Measurements from ENCODE around the gene GARIN5A. TPM values are rescaled to one million over a fixed set of nuclear protein-coding genes. Genes with fewer than 3 reads are reported as not detected.
A peak's percentile ranks its signal among the peaks of the same experiment; 100 is the strongest.

The GARIN5A gene
- polyA plus RNA-seq, 3 donors: 0.41 TPM; not detected in 2

DNA sequence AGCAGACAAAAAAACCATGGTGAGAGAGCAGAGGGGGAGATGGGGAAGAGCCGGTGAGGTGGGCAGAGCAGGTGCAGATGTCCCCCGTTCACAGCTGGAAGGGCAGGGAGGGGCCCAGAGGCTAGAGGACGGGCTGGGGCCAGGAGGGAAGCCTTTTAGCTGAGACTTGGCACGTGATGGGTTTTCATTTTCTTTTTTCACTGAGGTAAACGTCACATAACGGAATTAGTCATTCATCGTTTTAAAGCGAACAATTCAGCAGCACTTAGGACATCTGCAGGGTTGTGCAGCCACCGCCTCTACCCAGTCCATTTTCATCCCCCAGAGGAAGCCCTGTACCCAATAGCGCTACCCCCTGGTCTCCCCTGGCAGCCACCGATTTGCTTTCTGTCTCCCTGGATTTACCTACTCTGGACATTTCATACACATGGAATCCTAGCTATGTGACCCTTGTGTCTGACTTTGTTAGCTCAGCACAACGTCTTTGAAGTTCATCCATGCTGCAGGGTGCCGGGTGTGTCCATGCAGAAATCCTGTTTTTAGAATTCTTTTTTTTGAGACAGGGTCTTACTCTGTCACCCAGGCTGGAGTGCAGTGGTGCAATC, 16.4 kb downstream of the GARIN5A start:
- intact Hi-C loops (cut with micrococcal nuclease): loop anchor here in 1 of 2 donors (2.0 kb wide), 1 partner anchor 45 kb away; no protein-coding TSS in a partner anchor
- peak overlapping the region in 2 of 7 donors; percentile 33 to 45 for H3K27ac Mint-ChIP-seq
- peaks cover 0 to 4% (median 0%) of the 10 kb centered on the region in 7 donors for H3K9me3 Mint-ChIP-seq

DNA sequence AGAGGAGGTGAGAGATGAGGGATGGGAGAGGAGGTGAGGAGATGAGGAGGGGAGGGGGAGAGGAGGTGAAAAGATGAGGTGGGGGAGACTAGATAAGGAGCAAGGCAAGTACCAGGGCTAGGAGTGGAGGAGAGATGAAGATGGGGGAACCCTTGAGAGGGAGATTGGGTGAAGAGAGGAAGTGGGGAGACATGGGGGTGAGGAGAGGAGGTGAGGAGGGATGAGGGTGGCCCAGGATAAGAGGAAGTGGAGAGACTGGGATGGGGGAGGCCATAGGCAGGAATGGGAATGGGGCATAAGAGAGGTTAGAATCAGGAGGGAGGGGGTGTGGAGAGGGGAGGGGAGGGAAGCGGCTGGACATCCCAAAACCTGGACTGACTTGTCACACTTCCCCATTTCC, 17.0 kb downstream of the GARIN5A start:
- DNase-seq: no peak
- Histone ChIP-seq H4K20me1 (ENCODE audit: insufficient read depth, low read length) (no peaks in the 10 kb centered on the region), H3K36me3 (replicated peaks in 1 of 2; ENCODE audit: control insufficient read depth in 1 of 2, insufficient read depth in 2 of 2, low read length in 2 of 2) (no peaks in the 10 kb centered on the region), H3K4me1 (ENCODE audit: control insufficient read depth in 1 of 2, insufficient read depth in 2 of 2, low read length in 2 of 2) (no peaks in the 10 kb centered on the region), H3K9ac (ENCODE audit: insufficient read depth, low read length, poor library complexity, severe bottlenecking) (no peak overlapping the region), H3K79me2 (ENCODE audit: insufficient read depth, low read length) (no peaks in the 10 kb centered on the region), H3K27ac (ENCODE audit: low read depth in 1 of 2, low read length in 2 of 2) (no peak overlapping the region), H3K4me3 (replicated peaks in 1 of 3; ENCODE audit: low read depth in 2 of 3, low read length in 3 of 3) (no peak overlapping the region), H3K9me3 (replicated peaks in 1 of 2; ENCODE audit: control insufficient read depth in 1 of 2, insufficient read depth in 1 of 2, low read length in 2 of 2) (no peaks in the 10 kb centered on the region), H3K4me2 (replicated peaks; ENCODE audit: extremely low read depth, low read length, poor library complexity, severe bottlenecking) (no peak overlapping the region), H2AFZ (ENCODE audit: insufficient read depth, low read depth, low read length, poor library complexity, severe bottlenecking) (no peak overlapping the region), H3K27me3 (ENCODE audit: control insufficient read depth in 2 of 2, insufficient read depth in 2 of 2, low read length in 2 of 2) (peaks cover 0 to 7% of the 10 kb centered on the region in 2 donors)
- no CpG with 5 or more reads among the region's 1 CpG for WGBS (ENCODE audit: insufficient coverage)
- peaks cover 19 to 48% (median 21%) of the 10 kb centered on the region in 3 donors for H3K27me3 Mint-ChIP-seq (ENCODE audit: low read depth in 3 of 3)
- H3K27ac Mint-ChIP-seq: peak overlapping the region in 1 of 7 donors; percentile 14
- H3K4me1 Mint-ChIP-seq: peaks cover 5% of the 10 kb centered on the region
- TF ChIP-seq, protein P1, sequence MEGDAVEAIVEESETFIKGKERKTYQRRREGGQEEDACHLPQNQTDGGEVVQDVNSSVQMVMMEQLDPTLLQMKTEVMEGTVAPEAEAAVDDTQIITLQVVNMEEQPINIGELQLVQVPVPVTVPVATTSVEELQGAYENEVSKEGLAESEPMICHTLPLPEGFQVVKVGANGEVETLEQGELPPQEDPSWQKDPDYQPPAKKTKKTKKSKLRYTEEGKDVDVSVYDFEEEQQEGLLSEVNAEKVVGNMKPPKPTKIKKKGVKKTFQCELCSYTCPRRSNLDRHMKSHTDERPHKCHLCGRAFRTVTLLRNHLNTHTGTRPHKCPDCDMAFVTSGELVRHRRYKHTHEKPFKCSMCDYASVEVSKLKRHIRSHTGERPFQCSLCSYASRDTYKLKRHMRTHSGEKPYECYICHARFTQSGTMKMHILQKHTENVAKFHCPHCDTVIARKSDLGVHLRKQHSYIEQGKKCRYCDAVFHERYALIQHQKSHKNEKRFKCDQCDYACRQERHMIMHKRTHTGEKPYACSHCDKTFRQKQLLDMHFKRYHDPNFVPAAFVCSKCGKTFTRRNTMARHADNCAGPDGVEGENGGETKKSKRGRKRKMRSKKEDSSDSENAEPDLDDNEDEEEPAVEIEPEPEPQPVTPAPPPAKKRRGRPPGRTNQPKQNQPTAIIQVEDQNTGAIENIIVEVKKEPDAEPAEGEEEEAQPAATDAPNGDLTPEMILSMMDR (IDR thresholded peaks at IDR 0.05): no peak
- H3K36me3 Mint-ChIP-seq: no peaks in the 10 kb centered on the region
- H3K4me3 Mint-ChIP-seq: no peak overlapping the region
- intact Hi-C loops (cut with micrococcal nuclease): loop anchor here in 1 of 2 donors (2.0 kb wide), 1 partner anchor 45 kb away; no protein-coding TSS in a partner anchor
- peaks cover 0 to 4% (median 0%) of the 10 kb centered on the region in 7 donors for H3K9me3 Mint-ChIP-seq

More for the DNA sequence above, 16.4 kb downstream of the GARIN5A start:
- WGBS (ENCODE audit: insufficient coverage): 58% methylated on average over 13 of the region's 13 CpGs
- H3K79me2 ChIP-seq (ENCODE audit: insufficient read depth, low read length): no peaks in the 10 kb centered on the region
- peak in 1 of 3 donors; percentile 23 for DNase-seq
- TF ChIP-seq, protein P1 (IDR thresholded peaks at IDR 0.05): no peak
- H3K4me2 ChIP-seq (replicated peaks; ENCODE audit: extremely low read depth, low read length, poor library complexity, severe bottlenecking): no peak overlapping the region
- no peak overlapping the region for H3K27ac ChIP-seq (ENCODE audit: low read depth in 1 of 2, low read length in 2 of 2)
- Mint-ChIP-seq H3K4me1 (peaks cover 5% of the 10 kb centered on the region), H3K4me3 (peak overlapping the region in 1 of 2 donors; percentile 49), H3K36me3 (no peaks in the 10 kb centered on the region), H3K27me3 (ENCODE audit: low read depth in 3 of 3) (peaks cover 17 to 48% (median 19%) of the 10 kb centered on the region in 3 donors)
- peaks cover 0 to 7% of the 10 kb centered on the region in 2 donors for H3K27me3 ChIP-seq (ENCODE audit: control insufficient read depth in 2 of 2, insufficient read depth in 2 of 2, low read length in 2 of 2)
- no peak overlapping the region for H3K4me3 ChIP-seq (replicated peaks in 1 of 3; ENCODE audit: low read depth in 2 of 3, low read length in 3 of 3)
- no peak overlapping the region for H2AFZ ChIP-seq (ENCODE audit: insufficient read depth, low read depth, low read length, poor library complexity, severe bottlenecking)
- H3K4me1 ChIP-seq (ENCODE audit: control insufficient read depth in 1 of 2, insufficient read depth in 2 of 2, low read length in 2 of 2): no peaks in the 10 kb centered on the region
- H4K20me1 ChIP-seq (ENCODE audit: insufficient read depth, low read length): no peaks in the 10 kb centered on the region
- H3K9ac ChIP-seq (ENCODE audit: insufficient read depth, low read length, poor library complexity, severe bottlenecking): no peak overlapping the region
- no peaks in the 10 kb centered on the region for H3K36me3 ChIP-seq (replicated peaks in 1 of 2; ENCODE audit: control insufficient read depth in 1 of 2, insufficient read depth in 2 of 2, low read length in 2 of 2)
- H3K9me3 ChIP-seq (replicated peaks in 1 of 2; ENCODE audit: control insufficient read depth in 1 of 2, insufficient read depth in 1 of 2, low read length in 2 of 2): no peaks in the 10 kb centered on the region

Measured in CD14-positive monocyte (primary cell).